ENCODE data around the gene RPS6KA5.

GRCh38 chr14:91031666-91032065 lies 28.8 kb downstream of the RPS6KA5 start:
- TF ChIP-seq CTCF (IDR thresholded peaks at IDR 0.05), result no peak
- no peak for TF ChIP-seq REST (IDR thresholded peaks at IDR 0.05; ENCODE audit: insufficient read depth in 1 of 2, low read depth in 2 of 2, low read length in 1 of 2)
